GM23338 (cell line): ENCODE results near the gene TBC1D5. TPM values are rescaled to one million over a fixed set of nuclear protein-coding genes. Genes with fewer than 3 reads are reported as not detected.

ENCODE experiments used
- ATAC-seq: fragments of 200-7000 bp; cut with Tn5 transposase; 3 replicates; pipeline ENCODE4 v1.9.1; 2020
- DNase-seq: peaks from one replicate; pipeline ENCODE4 v3.0.0-alpha.2; 2015; ENCODE audit warnings: low spot score
- H2AFZ ChIP-seq: fragments of 200-600 bp; sonication (generic); 2 replicates; pipeline ENCODE4 v1.8.0; 2016; ENCODE audit warnings: antibody characterized with exemption, mild to moderate bottlenecking, moderate library complexity
- H3F3A ChIP-seq: fragments of 200-600 bp; sonication (generic); replicated peaks from 2 replicates; pipeline ENCODE4 v1.8.0; 2017; ENCODE audit warnings: antibody characterized with exemption, mixed run types, low read depth
- H3K27ac ChIP-seq: fragments of 200-600 bp; sonication (generic); 2 replicates; pipeline ENCODE4 v1.6.1; 2016; ENCODE audit warnings: low read depth
- H3K27me3 ChIP-seq: fragments of 200-600 bp; sonication (generic); 2 replicates; pipeline ENCODE4 v1.8.0; 2016; ENCODE audit warnings: mild to moderate bottlenecking, mixed run types, moderate library complexity; ENCODE audit not compliant: insufficient read depth
- H3K36me3 ChIP-seq: fragments of 200-600 bp; sonication (generic); 2 replicates; pipeline ENCODE4 v1.8.0; 2016; ENCODE audit warnings: mild to moderate bottlenecking; ENCODE audit not compliant: insufficient read depth
- H3K4me1 ChIP-seq: fragments of 200-600 bp; sonication (generic); 2 replicates; pipeline ENCODE4 v1.8.0; 2016; ENCODE audit warnings: mild to moderate bottlenecking, moderate library complexity; ENCODE audit not compliant: insufficient read depth
- H3K4me2 ChIP-seq: fragments of 200-600 bp; sonication (generic); 2 replicates; pipeline ENCODE4 v1.7.1; 2017; ENCODE audit warnings: mixed run types
- H3K4me3 ChIP-seq: fragments of 200-600 bp; sonication (generic); 2 replicates; pipeline ENCODE4 v1.6.1; 2016; ENCODE audit warnings: mixed run types
- H3K79me2 ChIP-seq: fragments of 200-600 bp; sonication (generic); replicated peaks from 2 replicates; pipeline ENCODE4 v1.8.0; 2017; ENCODE audit warnings: mild to moderate bottlenecking; ENCODE audit not compliant: insufficient read depth
- H3K9me2 ChIP-seq: fragments of 200-600 bp; sonication (generic); 2 replicates; pipeline ENCODE4 v1.8.0; 2017; ENCODE audit not compliant: insufficient read depth
- H4K20me1 ChIP-seq: fragments of 200-600 bp; sonication (generic); replicated peaks from 2 replicates; pipeline ENCODE4 v1.8.0; 2017; ENCODE audit warnings: mild to moderate bottlenecking; ENCODE audit not compliant: insufficient read depth
- H3K27ac Mint-ChIP-seq: 2 replicates; pipeline ENCODE4 v1.8.0; 2020; ENCODE audit warnings: inconsistent platforms, mild to moderate bottlenecking, moderate library complexity, mixed read lengths
- H3K27me3 Mint-ChIP-seq: 3 replicates; pipeline ENCODE4 v1.8.0; 2022; ENCODE audit warnings: low read depth, mild to moderate bottlenecking, moderate library complexity, mixed read lengths, inconsistent platforms; ENCODE audit not compliant: insufficient read depth, poor library complexity
- H3K36me3 Mint-ChIP-seq: 3 replicates; pipeline ENCODE4 v1.8.0; 2021; ENCODE audit warnings: low read depth, mild to moderate bottlenecking, inconsistent platforms, moderate library complexity, mixed read lengths
- H3K4me1 Mint-ChIP-seq: 3 replicates; pipeline ENCODE4 v1.8.0; 2020; ENCODE audit warnings: mild to moderate bottlenecking, inconsistent platforms, mixed read lengths
- H3K4me3 Mint-ChIP-seq: 3 replicates; pipeline ENCODE4 v1.8.0; 2021; ENCODE audit warnings: moderate library complexity, mild to moderate bottlenecking, inconsistent platforms, mixed read lengths
- H3K9me3 Mint-ChIP-seq: 3 replicates; pipeline ENCODE4 v1.8.0; 2020; ENCODE audit warnings: moderate library complexity, mild to moderate bottlenecking, inconsistent platforms, mixed read lengths
- CREB1 ChIP-seq: fragments of 250-450 bp; sonication (Bioruptor Pico); IDR thresholded peaks from 2 replicates; pipeline ENCODE4 v1.5.0; 2020; ENCODE audit warnings: low read depth, mild to moderate bottlenecking, moderate library complexity
- CTCF ChIP-seq, 2 experiments: fragments of 200-600 bp in 1 of 2; sonication (generic) in 1 of 2; conservative IDR thresholded peaks; 2 replicates each; pipeline versions ENCODE4 v1.5.1 to v1.6.1; 2016 to 2017; ENCODE audit warnings: antibody characterized with exemption in 2 of 2, low read depth in 2 of 2, mild to moderate bottlenecking in 2 of 2, moderate library complexity in 1 of 2
- ETS1 ChIP-seq: IDR thresholded peaks from 2 replicates; pipeline ENCODE4 v1.6.1; 2016; ENCODE audit warnings: antibody characterized with exemption
- EZH2 ChIP-seq: fragments of 200-600 bp; sonication (generic); IDR thresholded peaks from one replicate; pipeline ENCODE4 v1.8.0; 2017; ENCODE audit warnings: antibody characterized with exemption, mild to moderate bottlenecking, low read depth; ENCODE audit not compliant: unreplicated experiment
- EZH2phosphoT487 ChIP-seq: fragments of 200-600 bp; sonication (generic); IDR thresholded peaks from one replicate; pipeline ENCODE4 v1.8.1; 2018; ENCODE audit warnings: antibody characterized with exemption; ENCODE audit not compliant: unreplicated experiment
- JUNB ChIP-seq: IDR thresholded peaks from one replicate; pipeline ENCODE4 v1.6.1; 2016; ENCODE audit warnings: antibody characterized with exemption; ENCODE audit not compliant: unreplicated experiment
- POLR2AphosphoS5 ChIP-seq: IDR thresholded peaks from 2 replicates; pipeline ENCODE4 v1.6.1; 2016; ENCODE audit warnings: antibody characterized with exemption, low read depth
- REST ChIP-seq: IDR thresholded peaks from one replicate; pipeline ENCODE4 v1.6.1; 2018; ENCODE audit warnings: antibody characterized with exemption; ENCODE audit not compliant: unreplicated experiment
- STAT1 ChIP-seq: IDR thresholded peaks from one replicate; pipeline ENCODE4 v1.6.1; 2016; ENCODE audit warnings: antibody characterized with exemption; ENCODE audit not compliant: unreplicated experiment
- ZNF114 ChIP-seq: fragments of 250-450 bp; sonication (Bioruptor Pico); IDR thresholded peaks from 2 replicates; pipeline ENCODE4 v1.5.0; 2020; ENCODE audit warnings: mild to moderate bottlenecking, moderate library complexity
- ZNF331 ChIP-seq: fragments of 250-450 bp; sonication (Bioruptor Pico); IDR thresholded peaks from 2 replicates; pipeline ENCODE4 v1.5.0; 2020; ENCODE audit warnings: low read depth, mild to moderate bottlenecking, moderate library complexity
- ZNF462 ChIP-seq: fragments of 250-450 bp; sonication (Bioruptor Pico); IDR thresholded peaks from 2 replicates; pipeline ENCODE4 v1.5.0; 2020; ENCODE audit warnings: mild to moderate bottlenecking, moderate library complexity
- polyA plus RNA-seq: library from polyadenylated mRNA; unstranded; fragments of >200 nt; fragmentation: Nextera tagmentation; extraction: Ambion mirVana; gene quantifications from 2 replicates; pipeline ENCODE4 v1.2.1, GENCODE V29; 2016
- total RNA-seq: library from RNA; depleted of rRNA; stranded (reverse); fragments of >200 nt; shearing (Covaris generic); gene quantifications from 2 replicates; pipeline ENCODE4 v1.2.3, GENCODE V29; 2014

Gene TBC1D5
- total and polyA plus RNA-seq, 2 experiments from 2014 or later: 21.8 to 48.1 TPM

- peaks cover 6% of the 10 kb centered on the region for H3K4me1 Mint-ChIP-seq
- H3K4me3 Mint-ChIP-seq: no peak overlapping the region
- no peak for ATAC-seq
- Histone ChIP-seq H3K27ac (no peak overlapping the region), H3K79me2 (no peaks in the 10 kb centered on the region), H3K36me3 (no peaks in the 10 kb centered on the region), H3K4me1 (no peaks in the 10 kb centered on the region), H3K9me2 (peaks cover 9% of the 10 kb centered on the region), H3F3A (no peaks in the 10 kb centered on the region), H3K4me3 (no peak overlapping the region), H2AFZ (no peak overlapping the region), H4K20me1 (no peaks in the 10 kb centered on the region), H3K4me2 (no peak overlapping the region), H3K27me3 (no peaks in the 10 kb centered on the region)
- peaks cover 4% of the 10 kb centered on the region for H3K27me3 Mint-ChIP-seq
- no peaks in the 10 kb centered on the region for H3K36me3 Mint-ChIP-seq
- peaks cover 4% of the 10 kb centered on the region; the same call in 2 of the 3 replicates for H3K9me3 Mint-ChIP-seq
- no peak overlapping the region for H3K27ac Mint-ChIP-seq
- TF ChIP-seq ZNF114 (CRISPR knock-in tag): no peak
- TF ChIP-seq JUNB: no peak
- no peak for TF ChIP-seq EZH2phosphoT487
- TF ChIP-seq ZNF462 (CRISPR knock-in tag): no peak
- TF ChIP-seq EZH2: no peak
- TF ChIP-seq ETS1: no peak
- no peak for TF ChIP-seq CREB1
- TF ChIP-seq REST: no peak
- no peak for TF ChIP-seq ZNF331 (CRISPR knock-in tag)
- TF ChIP-seq CTCF (conservative IDR thresholded peaks at IDR 0.05; ENCODE audit: low read depth in 2 of 2): no peak
- TF ChIP-seq STAT1: no peak
- TF ChIP-seq POLR2AphosphoS5: no peak
- no peak for DNase-seq
These were observed 606.7 kb downstream of the TBC1D5 start for GRCh38 chr3:17135696-17136095.
